Colonic mucosa (tissue), 4 donors: ENCODE measurements around the gene CTRB2. TPM values are rescaled to one million over a fixed set of nuclear protein-coding genes. Genes with fewer than 3 reads are reported as not detected.

ENCODE experiments used
- DNase-seq: peaks from one replicate; pipeline ENCODE4 v3.0.0-alpha.2; 2020
- H3K27ac ChIP-seq: fragments of 200-600 bp; one replicate; pipeline ENCODE4 v1.8.0; 2021
- H3K27me3 ChIP-seq: fragments of 200-600 bp; one replicate; pipeline ENCODE4 v1.8.0; 2021
- H3K36me3 ChIP-seq: fragments of 200-600 bp; one replicate; pipeline ENCODE4 v1.8.0; 2021
- H3K4me1 ChIP-seq: fragments of 200-600 bp; one replicate; pipeline ENCODE4 v1.8.0; 2021; ENCODE audit warnings: mild to moderate bottlenecking
- H3K4me3 ChIP-seq: fragments of 200-600 bp; one replicate; pipeline ENCODE4 v1.8.0; 2021
- H3K9ac ChIP-seq, 2 donors: one replicate each; pipeline ENCODE4 v1.7.0; 2013; ENCODE audit warnings: control low read depth in 2 of 2, low read depth in 2 of 2, low read length in 2 of 2
- H3K9me3 ChIP-seq: fragments of 200-600 bp; one replicate; pipeline ENCODE4 v1.8.0; 2021
- intact Hi-C: fragments of 100-400 bp; cut with DNase I; formaldehyde crosslinking; loops from one replicate; pipeline ENCODE4 v1.14.1; 2022
- total RNA-seq, 2 donors: library from RNA; stranded (reverse); fragmentation: NEBNext Ultra II Directional in 1 of 2; extraction: Animal tissue kit (Norgen Biotek cat#: 25700) in 1 of 2; gene quantifications; one replicate each; pipeline ENCODE4 v1.2.1, GENCODE V29; 2021
- TF ChIP-seq, protein P1 (sequence below): fragments of 200-600 bp; IDR thresholded peaks from one replicate; pipeline ENCODE4 v1.8.0; 2022; ENCODE audit warnings: antibody characterized with exemption, mild to moderate bottlenecking
- donor health status: healthy.
- donor health status: DM: no; HTN: no; CAD: no.
- donor health status: DM: no; HTN: no; CAD: no.

The CTRB2 gene
- total RNA-seq, 2 donors from 2014 or later = 29.1 TPM; not detected in 1

DNA sequence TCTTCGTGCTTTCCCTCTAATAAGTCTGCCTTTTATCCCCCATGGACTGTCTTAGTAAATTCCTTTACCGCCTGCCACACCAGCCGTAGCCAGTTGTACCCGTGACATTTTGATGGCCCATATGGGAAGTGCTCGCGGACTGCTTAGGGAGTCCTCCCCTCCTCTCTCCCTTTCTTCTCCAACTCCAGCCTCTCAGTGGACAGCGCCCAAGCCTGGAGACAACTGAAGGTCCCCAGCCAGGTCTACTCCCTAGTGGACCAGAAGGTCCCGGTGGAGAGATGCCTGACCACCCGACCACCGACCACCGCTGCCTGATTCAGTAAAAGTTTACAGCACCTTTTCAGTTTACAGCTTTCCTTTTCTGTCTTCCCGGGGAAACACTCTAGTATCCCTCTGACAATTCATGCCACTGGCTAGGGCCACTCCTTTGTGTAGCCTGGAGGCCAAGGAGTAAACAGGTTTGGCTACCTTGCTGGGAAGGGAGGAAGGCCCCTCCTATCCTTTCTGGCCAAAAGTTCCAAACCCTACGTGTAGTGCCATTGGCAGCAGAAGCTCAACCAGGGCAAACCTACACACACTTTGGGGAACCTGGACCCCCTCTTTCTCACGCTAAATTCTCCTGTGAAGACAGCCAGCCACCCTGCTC is 18.0 kb downstream of the CTRB2 start:
- Histone ChIP-seq H3K9ac (no peak overlapping the region), H3K27ac (no peak overlapping the region), H3K36me3 (no peaks in the 10 kb centered on the region), H3K9me3 (no peaks in the 10 kb centered on the region), H3K4me3 (no peak overlapping the region), H3K4me1 (no peaks in the 10 kb centered on the region), H3K27me3 (no peaks in the 10 kb centered on the region)
- intact Hi-C loops = no loop called here
- TF ChIP-seq, protein P1, sequence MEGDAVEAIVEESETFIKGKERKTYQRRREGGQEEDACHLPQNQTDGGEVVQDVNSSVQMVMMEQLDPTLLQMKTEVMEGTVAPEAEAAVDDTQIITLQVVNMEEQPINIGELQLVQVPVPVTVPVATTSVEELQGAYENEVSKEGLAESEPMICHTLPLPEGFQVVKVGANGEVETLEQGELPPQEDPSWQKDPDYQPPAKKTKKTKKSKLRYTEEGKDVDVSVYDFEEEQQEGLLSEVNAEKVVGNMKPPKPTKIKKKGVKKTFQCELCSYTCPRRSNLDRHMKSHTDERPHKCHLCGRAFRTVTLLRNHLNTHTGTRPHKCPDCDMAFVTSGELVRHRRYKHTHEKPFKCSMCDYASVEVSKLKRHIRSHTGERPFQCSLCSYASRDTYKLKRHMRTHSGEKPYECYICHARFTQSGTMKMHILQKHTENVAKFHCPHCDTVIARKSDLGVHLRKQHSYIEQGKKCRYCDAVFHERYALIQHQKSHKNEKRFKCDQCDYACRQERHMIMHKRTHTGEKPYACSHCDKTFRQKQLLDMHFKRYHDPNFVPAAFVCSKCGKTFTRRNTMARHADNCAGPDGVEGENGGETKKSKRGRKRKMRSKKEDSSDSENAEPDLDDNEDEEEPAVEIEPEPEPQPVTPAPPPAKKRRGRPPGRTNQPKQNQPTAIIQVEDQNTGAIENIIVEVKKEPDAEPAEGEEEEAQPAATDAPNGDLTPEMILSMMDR = no peak
- no peak for DNase-seq

- Histone ChIP-seq H3K9ac (no peak overlapping the region), H3K27me3 (no peaks in the 10 kb centered on the region), H3K9me3 (peaks cover 4% of the 10 kb centered on the region), H3K4me3 (no peak overlapping the region), H3K27ac (no peak overlapping the region), H3K36me3 (no peaks in the 10 kb centered on the region), H3K4me1 (no peaks in the 10 kb centered on the region)
- TF ChIP-seq, protein P1 = no peak
- intact Hi-C loops = no loop called here
- no peak for DNase-seq
Observed at GRCh38 chr16:75181630-75182029, 25.3 kb downstream of the CTRB2 start.

- no peak overlapping the region for H3K9ac ChIP-seq
- no peaks in the 10 kb centered on the region for H3K4me1 ChIP-seq
- no peaks in the 10 kb centered on the region for H3K27me3 ChIP-seq
- TF ChIP-seq, protein P1 = no peak
- no peak for DNase-seq
- H3K36me3 ChIP-seq = no peaks in the 10 kb centered on the region
- intact Hi-C loops = no loop called here
- H3K9me3 ChIP-seq = peaks cover 4% of the 10 kb centered on the region
- H3K4me3 ChIP-seq = no peak overlapping the region
- H3K27ac ChIP-seq = no peak overlapping the region
Observed at GRCh38 chr16:75179208-75179607, 27.8 kb downstream of the CTRB2 start.

- intact Hi-C loops = no loop called here
- Histone ChIP-seq H3K9me3 (peaks cover 4% of the 10 kb centered on the region), H3K27ac (no peak overlapping the region)
Observed at GRCh38 chr16:75176926-75177325, 30.0 kb downstream of the CTRB2 start.

DNA sequence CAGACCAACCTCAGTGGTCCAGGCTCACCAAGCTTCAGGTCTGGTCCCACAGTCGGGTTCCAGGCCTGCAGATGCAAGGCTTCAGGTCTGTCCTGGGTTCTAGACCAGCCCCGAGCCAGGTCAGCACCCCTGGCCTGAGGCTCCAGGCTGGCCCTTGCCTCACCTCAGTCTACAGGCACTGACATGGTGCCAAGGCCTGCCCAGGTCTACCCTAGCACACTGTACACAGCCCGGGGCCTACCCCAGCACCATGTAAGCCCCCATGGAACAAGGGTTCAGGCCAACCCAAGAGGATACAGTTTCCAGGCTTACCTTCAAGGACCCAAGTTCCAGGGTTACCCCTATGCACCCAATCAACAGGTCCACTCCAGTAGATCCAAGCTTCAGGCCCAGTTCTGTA is 31.9 kb downstream of the CTRB2 start:
- no peaks in the 10 kb centered on the region for H3K36me3 ChIP-seq
- peaks cover 12% of the 10 kb centered on the region for H3K9me3 ChIP-seq
- TF ChIP-seq, protein P1 = no peak
- intact Hi-C loops = no loop called here
- H3K9ac ChIP-seq = no peak overlapping the region
- no peaks in the 10 kb centered on the region for H3K4me1 ChIP-seq
- DNase-seq = no peak
- no peak overlapping the region for H3K4me3 ChIP-seq
- no peak overlapping the region for H3K27ac ChIP-seq
- no peaks in the 10 kb centered on the region for H3K27me3 ChIP-seq

More at GRCh38 chr16:75176926-75177325, 30.0 kb downstream of the CTRB2 start:
- no peak overlapping the region for H3K4me3 ChIP-seq
- H3K9ac ChIP-seq = no peak overlapping the region
- TF ChIP-seq, protein P1 = no peak
- H3K27me3 ChIP-seq = no peaks in the 10 kb centered on the region
- no peaks in the 10 kb centered on the region for H3K4me1 ChIP-seq
- no peak for DNase-seq
- no peaks in the 10 kb centered on the region for H3K36me3 ChIP-seq
